ENCODE data around the gene DNAH10. TPM values are rescaled to one million over a fixed set of nuclear protein-coding genes. Genes with fewer than 3 reads are reported as not detected.

DNAH10 gene
- total RNA-seq, 1 donor: 0.21 TPM

- Histone ChIP-seq H3K4me3 (ENCODE audit: low read length) (no peak overlapping the region), H3K27me3 (ENCODE audit: insufficient read depth, low read length) (no peaks in the 10 kb centered on the region), H3K4me1 (ENCODE audit: insufficient read depth, low read length) (no peaks in the 10 kb centered on the region), H3K9me3 (ENCODE audit: low read depth, low read length) (no peaks in the 10 kb centered on the region)
These were observed 187.0 kb downstream of the DNAH10 start for GRCh38 chr12:123948796-123949769.

DNA sequence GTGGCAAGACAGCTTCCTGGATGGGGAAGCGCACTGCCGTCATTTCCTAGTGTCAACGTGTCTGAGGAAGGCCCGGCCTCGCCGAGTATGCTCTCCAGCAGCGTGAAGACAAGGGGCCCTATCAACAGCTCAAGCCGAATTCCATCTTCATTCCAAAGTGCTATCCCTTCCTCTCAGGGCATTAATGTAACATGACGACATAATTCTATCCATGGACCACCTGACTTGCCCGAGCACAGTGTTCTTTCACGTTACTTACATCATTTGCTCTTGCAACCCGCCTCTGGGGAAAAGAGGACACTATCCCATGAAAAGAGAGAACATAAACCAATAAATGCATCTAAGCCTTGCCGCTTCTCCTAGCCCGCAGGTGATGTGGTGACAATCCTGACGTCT, 187.7 kb downstream of the DNAH10 start:
- H3K27me3 ChIP-seq (ENCODE audit: insufficient read depth, low read length): no peaks in the 10 kb centered on the region

GRCh38 chr12:123950476-123951349, 188.6 kb downstream of the DNAH10 start:
- no peaks in the 10 kb centered on the region for H3K4me1 ChIP-seq (ENCODE audit: insufficient read depth, low read length)
- no peaks in the 10 kb centered on the region for H3K27me3 ChIP-seq (ENCODE audit: insufficient read depth, low read length)
- no peak overlapping the region for H3K4me3 ChIP-seq (ENCODE audit: low read length)
- H3K9me3 ChIP-seq (ENCODE audit: low read depth, low read length): no peaks in the 10 kb centered on the region

More for the DNA sequence above, 187.7 kb downstream of the DNAH10 start:
- Histone ChIP-seq H3K4me3 (ENCODE audit: low read length) (no peak overlapping the region), H3K9me3 (ENCODE audit: low read depth, low read length) (no peaks in the 10 kb centered on the region), H3K4me1 (ENCODE audit: insufficient read depth, low read length) (no peaks in the 10 kb centered on the region)

GRCh38 chr12:123951467-123951866, 189.4 kb downstream of the DNAH10 start:
- no peak overlapping the region for H3K4me3 ChIP-seq (ENCODE audit: low read length)
- no peaks in the 10 kb centered on the region for H3K4me1 ChIP-seq (ENCODE audit: insufficient read depth, low read length)
- H3K27me3 ChIP-seq (ENCODE audit: insufficient read depth, low read length): no peaks in the 10 kb centered on the region
- H3K9me3 ChIP-seq (ENCODE audit: low read depth, low read length): no peaks in the 10 kb centered on the region

DNA sequence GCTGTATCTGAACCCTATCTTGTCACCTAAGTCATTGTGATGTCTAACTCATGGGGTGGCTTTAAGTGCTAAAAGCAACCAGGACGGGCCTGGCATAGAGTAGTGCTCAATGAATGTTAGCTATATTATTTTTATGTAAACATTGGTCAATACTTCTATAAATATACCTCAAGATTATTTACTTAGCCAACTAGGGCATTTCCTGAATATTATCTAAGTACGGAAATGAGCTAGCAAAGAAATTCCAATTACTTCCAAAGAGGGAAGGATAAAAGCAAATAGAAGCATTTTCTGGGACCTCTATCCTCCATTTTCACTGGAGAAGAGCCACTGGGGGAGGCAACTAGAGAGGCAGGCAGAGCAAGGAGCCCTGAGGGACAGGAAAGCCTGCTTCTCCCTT, 189.9 kb downstream of the DNAH10 start:
- no peaks in the 10 kb centered on the region for H3K27me3 ChIP-seq (ENCODE audit: insufficient read depth, low read length)
- no peak overlapping the region for H3K4me3 ChIP-seq (ENCODE audit: low read length)
- no peaks in the 10 kb centered on the region for H3K9me3 ChIP-seq (ENCODE audit: low read depth, low read length)
- H3K4me1 ChIP-seq (ENCODE audit: insufficient read depth, low read length): no peaks in the 10 kb centered on the region

DNA sequence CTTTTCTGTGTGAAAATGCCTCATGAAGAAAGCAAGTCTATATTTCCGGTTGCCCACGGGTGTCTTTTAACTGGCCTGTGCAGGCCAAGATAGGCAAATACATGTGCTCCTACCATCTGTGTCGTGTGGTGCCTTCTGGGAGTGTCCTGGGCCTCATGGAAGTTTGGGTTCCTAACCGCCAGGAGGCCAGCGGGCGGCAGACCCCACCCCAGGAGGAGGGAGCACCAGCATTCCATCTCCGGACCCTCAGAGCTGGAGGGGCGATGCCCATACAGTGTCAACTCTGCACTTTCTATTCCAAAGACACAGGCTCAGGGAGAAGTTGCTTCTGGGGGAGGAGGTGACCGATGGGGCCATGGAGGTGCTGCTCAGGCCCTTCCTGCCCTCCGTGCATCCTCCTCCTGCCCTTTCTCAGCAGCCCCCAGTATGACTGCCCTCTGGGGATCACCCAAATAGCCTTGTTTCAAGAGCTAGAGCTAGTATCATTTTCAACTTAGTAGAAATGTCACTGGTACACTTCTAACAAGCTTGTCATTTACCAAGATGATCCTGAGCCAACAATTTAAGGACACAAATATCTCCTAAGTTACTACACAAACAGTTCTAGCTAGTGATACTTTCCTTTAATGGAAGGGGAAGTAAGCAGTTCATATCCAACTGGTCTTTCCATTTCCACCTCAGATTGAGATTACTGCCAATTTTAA, 192.7 kb downstream of the DNAH10 start:
- Histone ChIP-seq H3K4me1 (ENCODE audit: insufficient read depth, low read length) (no peaks in the 10 kb centered on the region), H3K4me3 (ENCODE audit: low read length) (no peak overlapping the region), H3K27me3 (ENCODE audit: insufficient read depth, low read length) (no peaks in the 10 kb centered on the region), H3K9me3 (ENCODE audit: low read depth, low read length) (no peaks in the 10 kb centered on the region)

- no peaks in the 10 kb centered on the region for H3K27me3 ChIP-seq (ENCODE audit: insufficient read depth, low read length)
- H3K4me1 ChIP-seq (ENCODE audit: insufficient read depth, low read length): no peaks in the 10 kb centered on the region
- no peaks in the 10 kb centered on the region for H3K9me3 ChIP-seq (ENCODE audit: low read depth, low read length)
- no peak overlapping the region for H3K4me3 ChIP-seq (ENCODE audit: low read length)
These were observed 194.1 kb downstream of the DNAH10 start for GRCh38 chr12:123956249-123956648.

DNA sequence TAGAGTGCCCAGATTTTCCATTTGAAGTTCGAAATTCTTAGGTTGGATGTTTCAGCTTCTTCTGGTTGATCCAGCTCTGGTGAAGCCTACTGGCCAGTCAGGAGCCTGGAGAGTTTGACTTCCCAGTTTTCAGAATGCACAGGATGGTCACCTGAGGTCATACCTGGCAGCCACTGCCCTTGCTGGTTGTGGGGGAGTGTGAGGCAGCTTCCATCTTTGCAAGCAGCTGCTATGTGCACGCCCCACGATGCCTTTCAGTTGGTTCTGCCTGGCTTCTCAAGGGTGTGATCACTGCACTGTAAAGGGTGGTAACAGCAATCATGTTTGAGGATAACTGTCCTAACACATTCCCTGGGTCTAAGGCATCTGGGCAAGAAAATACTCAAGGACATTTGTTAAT, 195.1 kb downstream of the DNAH10 start:
- H3K4me3 ChIP-seq (ENCODE audit: low read length): no peak overlapping the region
- no peaks in the 10 kb centered on the region for H3K27me3 ChIP-seq (ENCODE audit: insufficient read depth, low read length)
- H3K9me3 ChIP-seq (ENCODE audit: low read depth, low read length): no peaks in the 10 kb centered on the region
- H3K4me1 ChIP-seq (ENCODE audit: insufficient read depth, low read length): no peaks in the 10 kb centered on the region

DNA sequence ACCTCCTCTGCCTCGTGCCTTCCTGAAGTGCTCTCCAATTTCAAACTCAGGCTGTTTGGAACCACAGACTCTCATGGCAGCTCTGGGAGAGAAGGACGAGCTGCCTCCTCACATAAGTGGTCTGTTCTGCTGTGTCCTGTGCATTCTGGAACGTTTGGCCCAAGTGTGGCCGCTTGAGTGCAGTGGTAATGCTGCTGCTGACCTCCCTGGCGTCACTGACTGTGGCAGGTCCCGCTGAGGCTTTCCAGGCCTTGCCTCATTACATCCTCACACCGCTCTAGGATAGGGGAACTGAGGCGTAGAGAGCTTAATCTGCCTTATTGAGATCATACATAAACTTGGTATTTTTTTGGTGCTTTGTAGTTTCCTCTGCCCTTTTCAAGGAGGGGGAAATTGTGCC, 196.4 kb downstream of the DNAH10 start:
- no peaks in the 10 kb centered on the region for H3K9me3 ChIP-seq (ENCODE audit: low read depth, low read length)
- no peaks in the 10 kb centered on the region for H3K27me3 ChIP-seq (ENCODE audit: insufficient read depth, low read length)
- H3K4me3 ChIP-seq (ENCODE audit: low read length): no peak overlapping the region

GRCh38 chr12:123958876-123959275, 196.8 kb downstream of the DNAH10 start:
- H3K27me3 ChIP-seq (ENCODE audit: insufficient read depth, low read length): no peaks in the 10 kb centered on the region
- H3K4me3 ChIP-seq (ENCODE audit: low read length): no peak overlapping the region
- H3K9me3 ChIP-seq (ENCODE audit: low read depth, low read length): no peaks in the 10 kb centered on the region
- no peaks in the 10 kb centered on the region for H3K4me1 ChIP-seq (ENCODE audit: insufficient read depth, low read length)

More for the DNA sequence above, 196.4 kb downstream of the DNAH10 start:
- no peaks in the 10 kb centered on the region for H3K4me1 ChIP-seq (ENCODE audit: insufficient read depth, low read length)

GRCh38 chr12:123960029-123960735, 198.1 kb downstream of the DNAH10 start:
- H3K9me3 ChIP-seq (ENCODE audit: low read depth, low read length): no peaks in the 10 kb centered on the region
- no peaks in the 10 kb centered on the region for H3K4me1 ChIP-seq (ENCODE audit: insufficient read depth, low read length)
- no peak overlapping the region for H3K4me3 ChIP-seq (ENCODE audit: low read length)
- no peaks in the 10 kb centered on the region for H3K27me3 ChIP-seq (ENCODE audit: insufficient read depth, low read length)

DNA sequence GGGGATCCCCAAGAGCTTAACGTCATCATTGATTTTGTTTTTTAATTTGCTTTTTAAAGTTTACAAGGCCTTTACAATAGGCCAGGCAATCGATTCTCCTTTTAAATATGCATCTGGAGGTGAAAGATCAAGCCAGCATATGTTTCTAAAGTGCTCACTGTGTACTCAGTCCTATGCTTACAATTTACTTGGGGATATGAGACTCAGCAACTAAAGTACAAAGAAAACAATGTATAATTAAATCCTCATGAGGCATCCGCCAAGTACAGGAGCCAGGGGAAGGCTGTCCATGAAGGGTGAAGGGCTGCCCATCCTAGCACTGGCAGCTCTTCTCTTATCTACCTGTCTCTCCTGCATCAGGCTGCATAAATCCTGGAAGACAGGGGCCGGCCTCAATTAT, 198.8 kb downstream of the DNAH10 start:
- Histone ChIP-seq H3K4me1 (ENCODE audit: insufficient read depth, low read length) (no peaks in the 10 kb centered on the region), H3K9me3 (ENCODE audit: low read depth, low read length) (no peaks in the 10 kb centered on the region), H3K27me3 (ENCODE audit: insufficient read depth, low read length) (no peaks in the 10 kb centered on the region), H3K4me3 (ENCODE audit: low read length) (no peak overlapping the region)

DNA sequence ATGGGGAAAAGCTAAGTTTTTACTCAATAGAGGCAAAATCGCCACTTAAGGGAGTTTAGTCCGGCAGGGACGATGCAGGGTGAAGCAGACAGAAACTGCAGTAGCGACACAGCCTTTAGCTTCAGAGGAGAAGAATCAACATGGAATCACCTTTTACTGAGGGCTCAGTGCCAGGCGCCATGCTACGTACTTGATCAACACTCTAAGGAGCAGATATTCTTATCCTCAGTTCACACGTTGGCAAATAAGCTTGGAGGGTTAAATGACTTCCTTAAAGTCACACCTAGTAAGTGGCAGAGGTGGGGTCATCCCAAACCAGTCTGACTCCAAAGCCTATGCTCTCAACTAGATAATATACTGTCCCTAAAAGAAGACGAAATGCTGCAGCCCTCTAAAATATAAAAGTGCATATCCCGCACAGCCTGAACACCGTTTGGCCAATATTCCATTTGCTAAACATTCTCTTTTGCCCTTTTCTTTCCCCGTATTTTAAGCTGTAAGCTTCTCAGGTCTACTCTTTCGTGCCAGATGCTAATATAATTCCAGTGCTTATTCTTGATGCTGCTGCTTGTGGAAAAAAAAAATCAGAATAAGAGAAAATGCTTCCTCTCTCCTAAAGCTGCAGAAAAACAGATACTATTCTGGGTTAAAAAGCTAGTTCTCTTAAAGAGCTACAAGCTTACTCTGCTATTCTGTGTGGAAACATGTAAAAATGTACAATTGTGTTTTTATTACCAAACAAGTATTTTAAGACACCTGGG, 199.7 kb downstream of the DNAH10 start:
- Histone ChIP-seq H3K9me3 (ENCODE audit: low read depth, low read length) (no peaks in the 10 kb centered on the region), H3K4me3 (ENCODE audit: low read length) (no peak overlapping the region), H3K27me3 (ENCODE audit: insufficient read depth, low read length) (no peaks in the 10 kb centered on the region), H3K4me1 (ENCODE audit: insufficient read depth, low read length) (no peaks in the 10 kb centered on the region)

DNA sequence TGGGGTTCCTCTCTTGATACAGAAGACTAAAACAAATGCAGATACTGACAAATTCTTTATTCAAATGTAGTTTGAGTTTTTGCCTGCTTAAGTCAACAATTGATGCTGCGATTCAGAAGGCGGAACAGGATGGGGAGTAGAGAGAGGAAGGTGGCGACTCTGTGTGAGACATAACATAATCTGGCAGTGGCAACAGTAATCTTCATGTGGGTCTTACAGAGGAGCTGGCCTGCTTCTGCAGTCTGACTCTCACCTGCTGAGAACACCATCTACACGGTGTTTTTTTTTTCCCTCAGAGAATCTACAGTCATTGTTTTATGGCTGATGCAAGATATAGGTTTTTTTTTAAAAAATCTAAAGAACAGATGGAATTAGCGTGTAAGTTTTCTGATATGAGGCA, 200.4 kb downstream of the DNAH10 start:
- Histone ChIP-seq H3K9me3 (ENCODE audit: low read depth, low read length) (no peaks in the 10 kb centered on the region), H3K27me3 (ENCODE audit: insufficient read depth, low read length) (no peaks in the 10 kb centered on the region), H3K4me3 (ENCODE audit: low read length) (no peak overlapping the region), H3K4me1 (ENCODE audit: insufficient read depth, low read length) (no peaks in the 10 kb centered on the region)
